NCI-H1417 treated with DMSO at 0.1 percent for 48 hours (cell line): ENCODE results near the gene NISCH.

Experiments used
- DNase-seq: peaks from one replicate; lab custom pipeline; 2025; lab: John Stamatoyannopoulos, UW

NISCH gene

GRCh38 chr3:52541050-52541449 is 85.6 kb downstream of the NISCH start:
- no peak for DNase-seq
